HEK293T (cell line): ENCODE results near the gene OR6B3.

ENCODE experiments used
- ARNT ChIP-seq: fragments of 450-650 bp; IDR thresholded peaks from 2 replicates; pipeline ENCODE4 v1.6.1; 2017; ENCODE audit warnings: mild to moderate bottlenecking
- BHLHE40 ChIP-seq: fragments of 450-650 bp; IDR thresholded peaks from 2 replicates; pipeline ENCODE4 v1.6.1; 2016; ENCODE audit warnings: mild to moderate bottlenecking, moderate library complexity, borderline replicate concordance
- ELF4 ChIP-seq: fragments of 450-650 bp; IDR thresholded peaks from 2 replicates; pipeline ENCODE4 v1.6.1; 2017; ENCODE audit warnings: antibody characterized with exemption
- FOXA1 ChIP-seq: fragments of 450-650 bp; IDR thresholded peaks from 2 replicates; pipeline ENCODE4 v1.6.1; 2016; ENCODE audit warnings: mild to moderate bottlenecking
- FOXK2 ChIP-seq: fragments of 450-650 bp; IDR thresholded peaks from 2 replicates; pipeline ENCODE4 v1.6.1; 2016; ENCODE audit warnings: mild to moderate bottlenecking
- FOXM1 ChIP-seq: fragments of 450-650 bp; IDR thresholded peaks from 2 replicates; pipeline ENCODE4 v1.6.1; 2017; ENCODE audit warnings: mild to moderate bottlenecking, borderline replicate concordance
- HDGF ChIP-seq: fragments of 450-650 bp; IDR thresholded peaks from 2 replicates; pipeline ENCODE4 v1.6.1; 2017; ENCODE audit warnings: antibody characterized with exemption, borderline replicate concordance
- PKNOX1 ChIP-seq: fragments of 450-650 bp; IDR thresholded peaks from 2 replicates; pipeline ENCODE4 v1.6.1; 2016
- SP1 ChIP-seq: fragments of 450-650 bp; IDR thresholded peaks from 2 replicates; pipeline ENCODE4 v1.6.1; 2017
- SUZ12 ChIP-seq: fragments of 450-650 bp; IDR thresholded peaks from 2 replicates; pipeline ENCODE4 v1.6.1; 2016; ENCODE audit warnings: mild to moderate bottlenecking
- TARDBP ChIP-seq: fragments of 450-650 bp; IDR thresholded peaks from 2 replicates; pipeline ENCODE4 v1.6.1; 2016
- ZNF384 ChIP-seq: fragments of 450-650 bp; IDR thresholded peaks from 2 replicates; pipeline ENCODE4 v1.6.1; 2016

- TF ChIP-seq ZNF384, result no peak
- TF ChIP-seq FOXK2, result no peak
- no peak for TF ChIP-seq ARNT
- no peak for TF ChIP-seq BHLHE40
- TF ChIP-seq SP1, result no peak
- TF ChIP-seq ELF4, result no peak
- TF ChIP-seq SUZ12, result no peak
- no peak for TF ChIP-seq FOXA1
- TF ChIP-seq PKNOX1, result no peak
- TF ChIP-seq FOXM1, result no peak
- TF ChIP-seq HDGF, result no peak
- no peak for TF ChIP-seq TARDBP
Observed at GRCh38 chr2:240066489-240066888, 13.2 kb upstream of the OR6B3 start.
